Measurements from ENCODE around the gene GOT2. TPM values are rescaled to one million over a fixed set of nuclear protein-coding genes. Genes with fewer than 3 reads are reported as not detected.
"Not testable (repeated sequence)": the region's sequence is repeated elsewhere in the genome, so short reads cannot be mapped to it uniquely, and the experiment has no call there.

GOT2 gene
- total RNA-seq, 1 donor from 2014 or later: 30.8 TPM

DNA sequence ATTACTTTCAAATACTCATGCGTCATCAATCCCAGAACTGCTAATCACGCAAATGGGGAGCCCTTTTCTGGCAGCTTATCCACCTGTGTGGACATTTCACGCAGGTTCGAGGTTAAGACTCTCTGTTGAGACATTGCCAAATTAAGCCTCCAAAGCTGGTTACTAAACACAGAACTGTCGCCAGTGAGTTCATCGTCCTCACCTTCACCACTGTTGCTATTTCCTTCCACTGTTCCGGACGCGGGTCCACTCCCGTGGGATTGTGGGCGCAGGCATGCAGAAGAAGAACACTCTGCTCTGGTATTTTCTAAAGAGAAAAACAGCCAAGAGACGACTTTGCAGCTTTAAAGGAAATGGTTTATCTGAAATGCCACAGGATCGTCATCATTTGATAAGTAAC, 16.1 kb downstream of the GOT2 start:
- no peak for DNase-seq (ENCODE audit: low read depth in 2 of 2)

DNA sequence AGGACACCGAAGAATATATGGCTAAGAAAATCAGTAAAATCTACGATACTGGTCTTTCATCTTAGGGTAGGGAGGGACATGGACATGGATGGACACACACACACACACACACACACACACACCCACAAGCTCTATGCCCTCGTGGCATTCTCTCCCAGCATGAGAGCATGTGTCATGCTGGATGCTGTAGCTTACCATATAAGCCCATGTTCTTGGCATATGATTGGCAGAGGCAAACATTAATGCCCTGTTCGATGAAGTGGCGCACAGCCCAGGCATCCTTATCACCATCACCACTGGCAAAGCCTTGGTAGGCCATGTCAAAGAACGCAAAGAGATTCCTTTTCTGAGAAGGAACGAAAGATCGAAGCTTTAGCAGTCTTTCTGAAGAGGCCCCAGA, 17.6 kb downstream of the GOT2 start:
- no peak for DNase-seq (ENCODE audit: low read depth in 2 of 2)

DNA sequence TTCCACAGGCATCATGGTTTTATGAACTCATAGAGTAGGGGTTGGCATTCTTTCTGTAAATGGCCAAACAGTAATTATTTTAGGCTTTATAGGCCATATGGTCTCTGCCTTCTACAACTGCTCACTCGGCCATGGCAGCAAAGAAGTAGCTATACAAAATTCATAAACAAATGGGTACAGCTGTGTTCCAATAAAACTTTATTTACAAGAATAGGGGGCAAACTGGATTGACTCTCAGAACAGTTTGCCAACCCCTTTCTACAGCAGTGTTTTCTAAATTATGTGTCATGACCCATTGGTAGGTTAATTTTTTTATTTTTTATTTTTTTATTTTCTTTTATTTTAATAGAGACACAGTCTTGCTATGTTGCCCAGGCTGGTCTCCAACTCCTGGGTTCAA, 20.4 kb downstream of the GOT2 start:
- DNase-seq (ENCODE audit: low read depth in 2 of 2): no peak

DNA sequence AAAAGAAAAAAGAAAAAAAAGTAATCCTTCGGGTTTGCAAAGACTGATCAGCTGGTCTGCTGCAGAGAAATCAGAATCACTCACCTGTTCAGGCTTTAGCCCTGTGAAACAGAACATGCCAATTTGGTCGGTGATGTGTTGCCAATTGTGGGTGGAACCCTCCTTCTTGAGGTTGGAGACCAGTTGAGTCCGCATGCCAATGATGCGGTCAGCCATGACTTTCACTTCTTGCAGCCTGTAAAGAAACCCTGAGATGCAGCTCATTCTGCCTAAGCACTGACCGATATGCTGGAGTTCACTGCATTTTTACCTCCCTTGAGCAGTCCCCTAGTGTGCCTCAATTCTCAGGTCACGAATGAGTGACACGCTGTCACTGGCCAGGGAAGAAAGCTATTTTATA, 24.8 kb downstream of the GOT2 start:
- DNase-seq (ENCODE audit: low read depth in 2 of 2): no peak

DNA sequence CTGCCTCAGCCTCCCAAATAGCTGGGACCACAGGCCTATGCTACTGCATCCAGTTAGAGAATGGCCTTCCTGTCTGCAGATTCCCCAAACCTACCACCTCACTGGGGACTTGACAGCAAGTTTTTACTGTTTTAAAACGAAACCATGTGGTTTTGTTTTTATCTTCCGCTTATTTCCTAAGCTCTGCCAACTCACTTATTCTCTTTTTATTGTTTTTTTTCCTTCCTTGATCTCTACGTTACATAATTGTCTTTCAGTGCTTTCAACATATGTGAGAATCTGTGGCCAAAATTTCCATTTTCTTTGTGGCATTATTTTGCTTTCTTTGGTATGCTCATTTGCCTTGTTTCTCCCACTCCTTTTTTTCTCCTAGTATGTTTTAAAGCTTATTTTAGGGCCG, 35.0 kb downstream of the GOT2 start:
- DNase-seq (ENCODE audit: low read depth in 2 of 2): no peak

DNA sequence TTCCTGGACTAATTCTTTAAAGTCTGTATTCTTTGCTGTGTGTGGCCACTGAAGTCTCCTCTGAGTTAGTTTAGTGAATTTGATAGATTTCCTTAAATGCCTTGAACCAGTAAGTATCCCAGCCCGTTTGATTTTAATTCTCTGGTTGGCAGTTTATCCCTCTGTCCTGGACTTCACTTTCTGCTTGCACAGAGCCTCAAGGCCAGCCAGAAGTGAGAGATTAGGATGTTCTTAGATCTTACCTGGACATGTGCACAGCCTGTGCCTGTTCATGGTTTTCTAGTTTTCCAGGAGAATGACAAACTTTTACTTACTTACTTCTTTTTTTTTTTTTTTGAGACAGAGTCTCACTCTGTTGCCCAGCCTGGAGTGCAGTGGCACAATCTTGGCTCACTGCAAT, 38.7 kb downstream of the GOT2 start:
- no peak for DNase-seq (ENCODE audit: low read depth in 2 of 2)

DNA sequence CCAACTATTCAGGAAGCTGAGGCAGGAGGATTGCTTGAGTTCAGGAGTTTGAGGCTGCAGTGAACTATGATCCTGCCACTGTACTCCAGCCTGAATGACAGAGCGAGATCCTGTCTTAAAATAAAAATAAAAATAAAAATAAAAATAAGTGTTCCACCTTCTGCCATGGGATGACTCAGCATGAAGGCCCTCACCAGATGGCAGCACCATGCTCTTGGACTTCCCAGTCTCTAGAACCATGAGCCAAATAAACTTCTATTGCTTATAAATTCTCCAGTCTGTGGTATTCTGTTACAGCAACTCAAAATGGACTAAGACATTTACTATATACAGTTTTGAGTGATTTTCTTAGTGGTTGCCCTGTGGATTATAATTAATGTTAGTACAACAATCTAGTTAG, 41.7 kb downstream of the GOT2 start:
- no peak for DNase-seq (ENCODE audit: low read depth in 2 of 2)

DNA sequence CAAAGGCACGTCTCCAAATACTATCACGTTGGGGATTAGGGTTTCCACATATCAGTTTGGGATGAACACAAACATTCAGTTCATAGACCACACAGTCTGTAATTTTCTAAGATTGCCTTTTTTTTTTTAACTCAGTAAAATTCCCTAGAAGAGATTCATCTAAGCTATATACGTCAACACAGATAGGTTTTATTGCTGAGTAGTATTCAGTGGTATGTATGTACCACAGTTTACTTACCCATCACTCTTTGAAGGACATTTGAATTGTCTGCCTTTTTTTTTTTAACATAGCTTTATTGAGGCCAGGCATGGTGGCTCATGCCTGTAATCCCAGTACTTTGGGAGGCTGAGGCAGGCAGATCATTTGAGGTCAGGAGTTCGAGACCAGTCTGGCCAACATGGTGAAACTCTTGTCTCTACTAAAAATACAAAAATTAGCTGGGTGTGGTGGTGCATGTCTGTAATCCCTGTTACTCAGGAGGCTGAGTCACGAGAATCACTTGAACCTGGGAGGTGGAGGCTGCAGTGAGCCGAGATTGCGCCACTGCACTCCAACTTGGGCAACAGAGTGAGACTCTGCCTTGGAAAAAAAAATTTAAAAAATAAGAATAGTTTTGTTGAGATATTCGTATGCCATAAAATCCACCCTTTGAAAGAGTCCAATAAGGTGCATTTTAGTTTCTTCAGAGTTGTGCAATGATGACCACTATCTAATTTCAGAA, 47.0 kb downstream of the GOT2 start:
- DNase-seq (ENCODE audit: low read depth in 2 of 2): not testable (repeated sequence)

DNA sequence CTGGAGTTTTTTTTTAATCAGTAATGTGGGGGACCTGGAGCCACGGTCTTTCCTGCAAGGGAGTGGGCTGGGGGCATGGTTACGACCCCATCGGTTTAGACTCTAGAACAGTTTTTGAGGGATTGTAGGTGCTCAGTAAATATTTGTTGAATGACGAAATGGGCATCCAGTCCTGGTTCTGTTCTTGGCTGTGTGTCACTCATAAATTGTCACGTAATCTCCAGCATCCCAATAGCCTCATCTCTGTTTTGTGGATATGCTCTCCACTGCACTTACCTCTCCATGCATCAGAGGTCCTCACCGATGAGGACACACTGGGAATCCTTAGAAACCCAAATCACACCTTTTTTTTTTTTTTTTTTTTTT, 49.0 kb downstream of the GOT2 start:
- DNase-seq (ENCODE audit: low read depth in 2 of 2): no peak

DNA sequence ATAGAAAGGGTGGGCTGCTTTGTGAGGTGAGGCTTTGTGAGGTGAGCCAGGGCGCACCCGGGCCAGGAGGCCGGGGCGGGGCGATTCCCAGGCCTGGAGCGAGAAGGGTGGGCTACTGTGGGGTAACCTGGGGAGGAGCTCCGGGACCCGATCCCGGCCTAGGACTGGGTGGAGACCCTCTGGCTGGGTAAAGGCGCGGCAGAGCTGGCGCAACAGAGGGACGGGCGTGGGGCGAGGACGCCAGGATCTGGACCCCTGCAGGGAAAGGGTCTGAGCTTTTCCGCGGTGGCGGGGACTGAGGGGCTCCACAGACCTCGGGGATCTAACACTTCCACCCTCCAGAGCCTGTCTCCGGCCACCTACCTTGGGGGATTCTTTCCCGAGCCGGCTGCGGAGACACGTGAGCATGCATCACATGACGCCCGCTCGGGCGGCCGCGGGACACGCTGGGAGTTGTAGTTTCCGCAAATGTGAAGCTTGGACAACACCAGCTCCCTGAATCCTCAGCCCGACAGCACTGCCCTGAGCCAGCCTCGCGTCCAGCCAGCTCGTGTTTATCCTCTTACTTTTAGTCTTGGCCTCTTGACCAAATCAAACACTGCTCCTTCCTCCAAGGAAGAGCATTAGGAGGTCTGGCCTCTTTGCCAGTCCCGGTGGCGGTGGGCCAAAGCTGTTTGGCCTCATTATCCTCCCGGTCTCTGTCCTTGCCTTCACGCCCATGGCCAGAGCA, 49.6 kb downstream of the GOT2 start, which contains the start of gene SLC38A7:
TSS of gene SLC38A7 (minus strand) at position 417 of the 730 bp plus-strand sequence. CDS start 4,644 bp downstream, outside the sequence.
- DNase-seq (ENCODE audit: low read depth in 2 of 2): peak; percentile 84 to 87

DNA sequence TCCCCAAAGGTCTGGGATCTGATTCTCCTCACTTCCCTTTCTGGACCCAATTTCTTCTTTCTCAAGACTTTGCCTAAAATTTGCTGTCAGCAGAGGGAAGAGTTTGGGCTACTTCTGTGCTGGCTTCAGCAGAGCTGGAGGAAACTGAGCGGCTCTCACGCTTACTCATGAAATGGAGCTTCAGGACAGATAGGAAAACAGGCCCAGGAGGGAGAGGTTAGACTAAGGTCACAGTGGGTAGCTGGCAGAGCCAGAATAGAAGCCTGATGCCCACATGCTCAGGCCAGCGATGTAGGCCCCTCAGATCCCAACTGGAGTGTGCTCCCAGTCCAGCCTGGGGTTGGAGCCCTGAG, 50.1 kb downstream of the GOT2 start:
- peak; percentile 31 to 35 for DNase-seq (ENCODE audit: low read depth in 2 of 2)

DNA sequence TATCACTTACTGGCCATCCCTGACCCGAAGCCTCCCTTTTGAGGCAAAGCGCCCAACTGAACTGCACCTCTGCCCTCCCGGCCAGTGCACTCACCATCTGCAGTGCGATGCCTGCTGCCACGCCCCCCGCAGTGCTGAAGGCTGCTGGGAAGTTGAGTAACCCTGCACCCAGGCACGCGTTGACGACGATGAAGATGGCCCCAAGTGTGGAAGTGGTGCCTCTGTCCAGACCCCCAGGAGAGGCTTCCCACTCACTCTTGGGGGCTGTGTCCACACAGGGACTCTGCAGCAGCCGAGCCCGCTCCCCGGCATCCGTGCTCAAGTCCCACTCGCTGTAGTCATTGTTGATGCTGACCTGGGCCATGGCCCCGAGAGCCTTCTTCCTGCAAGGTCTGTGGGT, 54.4 kb downstream of the GOT2 start:
- DNase-seq (ENCODE audit: low read depth in 2 of 2): no peak

DNA sequence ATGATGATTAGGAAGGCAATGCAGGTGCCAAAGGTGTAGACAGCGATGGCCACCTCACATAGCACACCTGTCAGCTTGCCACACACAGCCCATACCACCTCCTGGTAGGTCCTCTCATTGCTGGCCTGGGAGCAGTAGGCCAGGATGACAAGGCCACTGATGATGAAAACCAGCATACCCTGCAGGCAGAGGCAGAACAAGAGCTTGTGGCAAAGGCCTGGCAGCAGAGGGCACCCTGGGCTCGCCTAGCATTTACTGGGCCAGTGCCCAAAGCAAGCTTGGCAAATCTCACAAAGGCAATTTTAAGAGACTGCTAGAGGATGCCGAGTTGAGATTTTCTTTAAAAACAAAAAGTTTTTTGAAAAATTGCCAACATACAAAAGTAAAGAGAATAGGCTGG, 55.4 kb downstream of the GOT2 start:
- DNase-seq (ENCODE audit: low read depth in 2 of 2): peak; percentile 12 to 40

DNA sequence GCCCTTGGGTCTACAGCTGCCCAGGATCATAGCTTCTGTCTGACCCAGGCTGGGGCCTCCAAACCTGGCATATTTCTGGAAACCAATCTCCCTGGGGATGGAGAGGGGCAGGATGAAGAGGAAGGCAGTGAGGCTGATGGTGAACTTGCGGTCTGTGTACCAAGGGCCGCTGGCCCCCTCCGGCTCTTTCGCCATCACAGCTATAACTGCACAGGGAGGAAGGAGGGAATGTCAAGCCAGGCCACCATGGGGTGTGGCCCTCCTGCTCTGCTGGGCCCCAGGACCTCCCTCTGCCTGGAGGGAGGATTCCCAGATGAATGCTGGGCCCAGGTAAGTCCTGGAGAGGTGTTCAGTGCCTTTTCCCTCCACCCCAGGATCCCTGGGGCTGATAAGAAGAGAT, 55.8 kb downstream of the GOT2 start:
- no peak for DNase-seq (ENCODE audit: low read depth in 2 of 2)

DNA sequence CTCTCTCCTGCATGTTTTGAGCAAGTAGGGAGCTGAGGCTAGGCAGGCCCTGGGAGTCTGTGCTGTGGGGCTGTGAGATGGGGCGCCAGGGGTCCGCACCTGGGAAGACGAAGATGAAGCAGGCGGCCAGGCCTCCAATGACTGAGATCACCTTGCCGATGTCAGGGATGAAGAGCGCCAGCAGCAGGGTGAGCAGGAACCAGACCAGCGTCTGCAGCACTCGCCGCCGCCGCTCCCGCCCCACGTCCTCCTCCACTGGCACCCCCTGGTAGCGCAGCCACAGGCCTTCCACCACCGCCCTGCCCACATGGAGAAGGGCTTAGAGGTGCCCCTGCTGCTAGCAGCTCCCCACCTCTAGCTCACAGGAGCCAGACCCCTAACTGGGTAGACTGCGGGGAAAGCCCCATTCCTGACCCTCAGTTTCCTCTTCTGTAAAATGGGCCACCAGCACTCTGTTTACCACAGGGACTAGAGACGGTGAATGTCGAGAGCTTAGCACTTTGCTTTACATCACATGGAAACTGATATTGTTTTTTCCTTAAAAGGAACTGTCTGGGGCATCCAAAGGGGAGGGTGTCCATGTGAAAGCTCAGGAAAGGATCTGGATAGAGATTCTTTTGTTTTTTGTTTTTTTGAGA, 63.1 kb downstream of the GOT2 start:
- DNase-seq (ENCODE audit: low read depth in 2 of 2): no peak

DNA sequence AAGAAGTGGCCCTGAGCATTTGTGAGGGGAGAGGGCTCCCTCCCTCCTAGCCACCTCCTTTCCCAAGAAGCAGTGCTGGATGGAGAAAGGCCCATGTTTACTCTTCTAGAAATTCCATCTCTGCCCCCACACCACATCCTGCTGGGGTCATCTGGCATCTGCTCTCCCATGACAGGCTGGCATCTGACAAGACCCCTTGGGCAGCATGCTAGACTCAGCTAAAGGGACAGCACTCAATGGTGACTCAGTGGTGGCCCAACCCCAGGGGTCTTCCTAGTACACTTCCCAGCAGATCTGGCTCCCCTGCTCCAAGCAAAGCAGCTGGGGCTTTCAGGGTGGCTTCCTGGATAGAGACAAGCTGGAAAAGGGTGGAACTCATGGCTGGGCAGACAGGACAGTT, 63.9 kb downstream of the GOT2 start:
- no peak for DNase-seq (ENCODE audit: low read depth in 2 of 2)

DNA sequence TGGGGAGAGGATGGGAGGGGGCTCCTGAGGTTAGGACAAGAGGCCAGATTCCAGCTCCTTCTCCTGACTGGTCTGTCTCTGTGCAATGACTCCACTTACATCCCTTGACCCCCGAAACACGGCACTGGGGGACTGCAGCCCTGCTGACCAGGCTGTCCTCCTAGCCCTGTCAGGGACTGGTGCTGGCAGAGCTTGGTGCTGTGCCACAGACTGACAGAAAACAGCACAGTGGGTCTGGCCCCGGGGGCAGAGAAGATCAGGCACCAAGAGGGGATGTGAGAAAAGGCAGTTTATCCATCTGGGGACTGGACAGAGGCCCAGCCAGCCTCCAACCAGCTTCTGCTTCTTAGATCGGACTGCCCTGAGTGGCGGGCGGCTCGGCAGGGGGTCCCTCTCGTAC, 68.9 kb downstream of the GOT2 start:
- no peak for DNase-seq (ENCODE audit: low read depth in 2 of 2)

DNA sequence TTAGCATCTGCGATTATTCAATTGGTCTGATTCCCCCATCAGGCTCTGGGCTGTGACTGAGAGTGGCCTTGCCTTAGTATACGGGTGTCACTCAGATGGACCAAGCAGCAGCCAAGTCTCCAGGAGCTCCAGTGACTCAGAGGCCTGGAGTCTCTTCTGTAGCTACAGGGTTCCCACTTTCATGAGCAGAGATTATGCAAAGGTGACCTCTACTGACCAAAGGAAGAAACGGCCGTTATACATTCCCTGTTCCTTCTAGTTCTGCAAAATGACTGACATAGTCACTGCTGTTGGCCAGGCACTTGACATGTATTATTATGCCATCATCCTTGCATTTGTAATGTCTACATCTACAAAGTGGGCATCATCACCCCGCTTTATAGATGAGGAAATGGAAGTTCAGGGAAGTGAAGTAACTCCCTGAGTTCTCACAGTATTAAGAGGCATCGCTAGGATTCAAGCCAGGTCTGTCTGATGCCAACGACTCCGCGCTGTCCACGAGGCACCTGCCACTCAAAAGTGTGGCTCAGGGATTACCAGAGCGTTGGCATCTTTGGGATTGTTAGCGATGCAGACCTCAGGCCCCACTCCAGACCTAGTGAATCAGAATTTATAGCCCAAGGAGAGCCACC, 72.8 kb downstream of the GOT2 start:
- DNase-seq (ENCODE audit: low read depth in 2 of 2): peak; percentile 70 to 88

DNA sequence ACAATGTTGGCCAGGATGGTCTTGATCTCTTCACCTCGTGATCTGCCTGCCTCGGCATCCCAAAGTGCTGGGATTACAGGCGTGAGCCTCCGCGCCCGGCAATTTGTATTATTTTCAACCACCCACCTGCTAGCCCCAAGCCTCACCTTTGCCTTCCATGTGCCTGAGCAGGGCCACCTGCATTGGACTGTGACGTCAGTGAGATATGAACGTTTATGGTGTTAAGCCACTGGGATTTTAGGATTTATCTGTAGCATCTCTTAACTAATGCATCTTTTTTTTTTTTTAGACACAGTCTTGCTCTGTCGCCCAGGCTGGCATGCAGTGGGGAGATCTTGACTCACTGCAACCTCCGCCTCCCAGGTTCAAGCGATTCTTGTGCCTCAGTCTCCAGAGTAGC, 74.2 kb downstream of the GOT2 start:
- DNase-seq (ENCODE audit: low read depth in 2 of 2): not testable (repeated sequence)

DNA sequence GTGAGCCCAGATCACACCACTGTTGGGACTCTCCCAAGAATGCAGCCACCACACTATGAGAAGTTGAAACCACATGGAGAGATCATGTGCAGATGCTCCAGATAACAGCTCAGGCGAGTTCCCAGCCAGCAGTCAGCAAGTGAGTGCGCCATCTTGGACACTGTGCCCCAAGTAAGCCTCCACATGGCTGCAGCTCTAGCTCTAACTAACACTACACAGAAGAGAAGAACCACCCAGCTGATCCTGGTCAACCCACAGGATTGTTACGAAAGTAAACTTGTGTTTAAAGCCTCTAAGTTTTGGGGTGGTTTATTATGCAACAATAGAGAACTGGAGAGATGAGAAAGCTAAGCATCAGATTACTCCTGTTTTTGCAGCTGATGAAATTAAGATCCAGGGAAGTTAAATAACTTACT, 75.3 kb downstream of the GOT2 start:
- DNase-seq (ENCODE audit: low read depth in 2 of 2): no peak

Measured in lung microvascular endothelial cell (primary cell).